ENCODE measurements around the gene CEP85L. TPM values are rescaled to one million over a fixed set of nuclear protein-coding genes. Genes with fewer than 3 reads are reported as not detected.
A peak's percentile ranks its signal among the peaks of the same experiment; 100 is the strongest.

CEP85L gene
- total and polyA plus RNA-seq, 3 experiments from 2014 or later: 28.4 to 32.1 (median 29.1) TPM

- peaks cover 38% of the 10 kb centered on the region for H3K4me1 ChIP-seq (ENCODE audit: insufficient read depth, low read length)
- no peak overlapping the region for H3K27ac ChIP-seq (ENCODE audit: low read depth, low read length)
- no peaks in the 10 kb centered on the region for H3K27me3 ChIP-seq (ENCODE audit: insufficient read depth, low read length, poor library complexity, severe bottlenecking)
- CTCF ChIA-PET: interaction anchor here (0.7 kb wide), 1 partner anchor 430 kb away, joined by 3 read pairs; no protein-coding TSS in a partner anchor
- Mint-ChIP-seq H3K4me3 (peak overlapping the region in 6 of 7 donors; percentile 27 to 74 (median 54)), H3K27ac (peak overlapping the region; percentile 4 to 92 (median 67)), H3K9me3 (no peaks in the 10 kb centered on the region), H3K4me1 (peaks cover 55 to 87% (median 79%) of the 10 kb centered on the region in 3 donors), H3K27me3 (no peaks in the 10 kb centered on the region), H3K36me3 (peaks cover 0 to 9% (median 5%) of the 10 kb centered on the region in 3 donors)
- H3K4me3 ChIP-seq (ENCODE audit: low read length): no peak overlapping the region
- peak in 2 of 5 donors; percentile 18 to 49 for DNase-seq
- no peaks in the 10 kb centered on the region for H3K9me3 ChIP-seq (ENCODE audit: low read length)
- H3K36me3 ChIP-seq (ENCODE audit: insufficient read depth, low read length): no peaks in the 10 kb centered on the region
- POLR2A ChIA-PET: interaction anchor here (1.0 kb wide), 1 partner anchor 28 kb away, joined by 3 read pairs; no protein-coding TSS in a partner anchor
Observed at GRCh38 chr6:118680452-118681095, 29.2 kb upstream of the CEP85L start.

GRCh38 chr6:118679327-118679901 lies 28.0 kb upstream of the CEP85L start:
- Mint-ChIP-seq H3K9me3 (no peaks in the 10 kb centered on the region), H3K27me3 (no peaks in the 10 kb centered on the region), H3K4me3 (peak overlapping the region in 2 of 7 donors; percentile 39 to 65), H3K36me3 (peaks cover 0 to 9% (median 8%) of the 10 kb centered on the region in 3 donors), H3K27ac (peak overlapping the region in 5 of 8 donors; percentile 22 to 81 (median 53)), H3K4me1 (peaks cover 48 to 86% (median 75%) of the 10 kb centered on the region in 3 donors)
- Histone ChIP-seq H3K4me1 (ENCODE audit: insufficient read depth, low read length) (peaks cover 37% of the 10 kb centered on the region), H3K36me3 (ENCODE audit: insufficient read depth, low read length) (no peaks in the 10 kb centered on the region), H3K4me3 (ENCODE audit: low read length) (no peak overlapping the region), H3K9me3 (ENCODE audit: low read length) (no peaks in the 10 kb centered on the region), H3K27ac (ENCODE audit: low read depth, low read length) (no peak overlapping the region), H3K27me3 (ENCODE audit: insufficient read depth, low read length, poor library complexity, severe bottlenecking) (no peaks in the 10 kb centered on the region)
- CTCF ChIA-PET: interaction anchor here (0.7 kb wide), 1 partner anchor 29 kb away, joined by 3 read pairs; no protein-coding TSS in a partner anchor
- no peak for DNase-seq
- POLR2A ChIA-PET: no interaction called here

GRCh38 chr6:118678866-118679265 lies 27.5 kb upstream of the CEP85L start:
- no peaks in the 10 kb centered on the region for H3K36me3 ChIP-seq (ENCODE audit: insufficient read depth, low read length)
- peaks cover 31% of the 10 kb centered on the region for H3K4me1 ChIP-seq (ENCODE audit: insufficient read depth, low read length)
- ChIA-PET CTCF (interaction anchor here (2.3 kb wide), 1 partner anchor 47 kb away, joined by 6 read pairs; no protein-coding TSS in a partner anchor), POLR2A (no interaction called here)
- H3K4me3 Mint-ChIP-seq: no peak overlapping the region
- H3K27ac Mint-ChIP-seq: peak overlapping the region in 2 of 8 donors; percentile 53 to 57
- H3K36me3 Mint-ChIP-seq: peaks cover 1 to 10% (median 9%) of the 10 kb centered on the region in 3 donors
- H3K4me1 Mint-ChIP-seq: peaks cover 44 to 83% (median 72%) of the 10 kb centered on the region in 3 donors
- H3K27me3 Mint-ChIP-seq: no peaks in the 10 kb centered on the region
- H3K27me3 ChIP-seq (ENCODE audit: insufficient read depth, low read length, poor library complexity, severe bottlenecking): no peaks in the 10 kb centered on the region
- no peak overlapping the region for H3K27ac ChIP-seq (ENCODE audit: low read depth, low read length)
- no peak for DNase-seq
- H3K4me3 ChIP-seq (ENCODE audit: low read length): no peak overlapping the region
- no peaks in the 10 kb centered on the region for H3K9me3 ChIP-seq (ENCODE audit: low read length)
- no peaks in the 10 kb centered on the region for H3K9me3 Mint-ChIP-seq

DNA sequence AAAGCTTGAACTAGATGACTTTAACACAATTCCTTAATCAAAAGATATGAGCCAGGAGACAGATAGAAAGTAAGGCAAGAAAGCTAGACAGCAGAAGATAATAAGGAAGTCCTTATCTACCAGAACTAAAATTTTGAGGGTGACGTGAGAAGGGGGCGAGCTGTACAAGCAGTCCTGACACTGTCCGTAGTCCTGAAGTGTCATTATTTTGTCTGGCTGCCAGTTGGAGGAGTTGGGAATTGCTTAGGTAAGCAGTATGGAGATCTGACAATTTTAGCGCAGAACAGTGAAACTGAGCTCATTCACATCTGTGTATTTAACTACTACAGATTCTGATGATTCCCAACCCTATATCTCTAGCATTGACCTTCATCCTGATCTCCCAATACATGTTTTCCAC lies 25.8 kb upstream of the CEP85L start:
- H3K36me3 Mint-ChIP-seq: peaks cover 5 to 11% (median 11%) of the 10 kb centered on the region in 3 donors
- H3K27ac Mint-ChIP-seq: peak overlapping the region in 2 of 8 donors; percentile 26 to 28
- no peaks in the 10 kb centered on the region for H3K27me3 Mint-ChIP-seq
- H3K4me1 ChIP-seq (ENCODE audit: insufficient read depth, low read length): peaks cover 24% of the 10 kb centered on the region
- no peaks in the 10 kb centered on the region for H3K36me3 ChIP-seq (ENCODE audit: insufficient read depth, low read length)
- no peaks in the 10 kb centered on the region for H3K27me3 ChIP-seq (ENCODE audit: insufficient read depth, low read length, poor library complexity, severe bottlenecking)
- H3K4me3 ChIP-seq (ENCODE audit: low read length): no peak overlapping the region
- no peak for DNase-seq
- ChIA-PET POLR2A (interaction anchor here (0.5 kb wide), 1 partner anchor 164 kb away, joined by 3 read pairs; no protein-coding TSS in a partner anchor), CTCF (interaction anchor here (0.8 to 2.3 kb wide), 3 partner anchors 49 to 123 kb away, joined by 3 to 6 read pairs (median 3); no protein-coding TSS in a partner anchor)
- H3K4me1 Mint-ChIP-seq: peaks cover 43 to 83% (median 72%) of the 10 kb centered on the region in 3 donors
- H3K27ac ChIP-seq (ENCODE audit: low read depth, low read length): no peak overlapping the region
- H3K4me3 Mint-ChIP-seq: no peak overlapping the region
- no peaks in the 10 kb centered on the region for H3K9me3 ChIP-seq (ENCODE audit: low read length)
- no peaks in the 10 kb centered on the region for H3K9me3 Mint-ChIP-seq

- H3K27me3 ChIP-seq (ENCODE audit: insufficient read depth, low read length, poor library complexity, severe bottlenecking): no peaks in the 10 kb centered on the region
- H3K9me3 ChIP-seq (ENCODE audit: low read length): no peaks in the 10 kb centered on the region
- peaks cover 18% of the 10 kb centered on the region for H3K4me1 ChIP-seq (ENCODE audit: insufficient read depth, low read length)
- POLR2A ChIA-PET: no interaction called here
- Mint-ChIP-seq H3K27me3 (no peaks in the 10 kb centered on the region), H3K4me1 (peaks cover 40 to 85% (median 65%) of the 10 kb centered on the region in 3 donors), H3K9me3 (no peaks in the 10 kb centered on the region), H3K27ac (no peak overlapping the region), H3K36me3 (peaks cover 5 to 12% (median 9%) of the 10 kb centered on the region in 3 donors), H3K4me3 (no peak overlapping the region)
- H3K27ac ChIP-seq (ENCODE audit: low read depth, low read length): no peak overlapping the region
- no peak overlapping the region for H3K4me3 ChIP-seq (ENCODE audit: low read length)
- CTCF ChIA-PET: no interaction called here
- no peak for DNase-seq
- no peaks in the 10 kb centered on the region for H3K36me3 ChIP-seq (ENCODE audit: insufficient read depth, low read length)
Observed at GRCh38 chr6:118675225-118675624, 23.8 kb upstream of the CEP85L start.

GRCh38 chr6:118674772-118675171 lies 23.4 kb upstream of the CEP85L start:
- H3K27me3 Mint-ChIP-seq: no peaks in the 10 kb centered on the region
- H3K27ac ChIP-seq (ENCODE audit: low read depth, low read length): no peak overlapping the region
- no peaks in the 10 kb centered on the region for H3K9me3 ChIP-seq (ENCODE audit: low read length)
- no peak overlapping the region for H3K4me3 ChIP-seq (ENCODE audit: low read length)
- H3K4me1 ChIP-seq (ENCODE audit: insufficient read depth, low read length): peaks cover 19% of the 10 kb centered on the region
- H3K27me3 ChIP-seq (ENCODE audit: insufficient read depth, low read length, poor library complexity, severe bottlenecking): no peaks in the 10 kb centered on the region
- ChIA-PET CTCF (no interaction called here), POLR2A (no interaction called here)
- H3K9me3 Mint-ChIP-seq: no peaks in the 10 kb centered on the region
- H3K36me3 Mint-ChIP-seq: peaks cover 5 to 14% (median 9%) of the 10 kb centered on the region in 3 donors
- no peak overlapping the region for H3K27ac Mint-ChIP-seq
- H3K36me3 ChIP-seq (ENCODE audit: insufficient read depth, low read length): no peaks in the 10 kb centered on the region
- peaks cover 43 to 86% (median 67%) of the 10 kb centered on the region in 3 donors for H3K4me1 Mint-ChIP-seq
- no peak for DNase-seq
- H3K4me3 Mint-ChIP-seq: no peak overlapping the region

DNA sequence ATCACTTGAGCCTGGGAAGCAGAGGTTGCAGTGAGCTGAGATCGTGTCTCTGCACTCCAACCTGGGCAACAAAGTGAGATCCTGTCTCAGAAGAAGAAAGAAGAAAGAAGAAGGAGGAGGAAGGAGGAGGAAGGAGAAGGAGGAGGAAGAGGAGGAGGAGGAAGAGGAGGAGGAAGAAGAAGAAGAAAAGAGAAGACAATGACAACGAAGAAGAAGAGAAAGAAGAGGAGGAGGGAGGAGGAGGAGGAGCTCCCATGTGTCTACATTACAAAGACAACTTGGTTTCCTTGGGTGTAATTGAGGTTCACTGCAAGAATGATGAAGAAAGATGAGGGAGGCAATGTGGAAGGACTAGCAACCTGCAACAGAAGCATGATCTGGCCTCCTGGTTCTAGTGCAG lies 21.3 kb upstream of the CEP85L start:
- H3K4me1 Mint-ChIP-seq: peaks cover 50 to 87% (median 69%) of the 10 kb centered on the region in 3 donors
- CTCF ChIA-PET: interaction anchor here (1.0 to 1.2 kb wide), 2 partner anchors 15 to 438 kb away, joined by 3 read pairs; no protein-coding TSS in a partner anchor

DNA sequence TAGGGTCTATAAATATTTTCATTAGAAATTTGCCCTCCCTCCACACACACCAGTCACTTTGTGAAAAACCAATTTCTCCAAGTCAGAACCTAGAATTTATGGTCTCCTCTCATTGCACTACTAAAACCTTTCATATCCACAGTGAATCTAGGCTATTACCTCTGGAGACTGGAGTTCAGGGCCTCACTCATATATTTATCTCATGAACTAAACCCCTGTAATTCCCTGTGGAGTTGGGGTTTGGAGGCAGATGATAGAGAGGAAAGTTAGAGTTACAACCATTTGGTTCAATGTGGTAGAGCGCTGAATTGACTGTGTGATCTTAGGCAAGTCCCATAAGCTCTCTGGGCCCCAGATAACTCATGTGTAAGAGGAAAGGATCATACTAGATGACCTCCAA lies 18.2 kb upstream of the CEP85L start:
- H3K27ac Mint-ChIP-seq: peak overlapping the region in 4 of 8 donors; percentile 0 to 71 (median 40)
- Histone ChIP-seq H3K4me3 (ENCODE audit: low read length) (no peak overlapping the region), H3K9me3 (ENCODE audit: low read length) (no peaks in the 10 kb centered on the region), H3K27ac (ENCODE audit: low read depth, low read length) (no peak overlapping the region), H3K27me3 (ENCODE audit: insufficient read depth, low read length, poor library complexity, severe bottlenecking) (no peaks in the 10 kb centered on the region), H3K4me1 (ENCODE audit: insufficient read depth, low read length) (peaks cover 52% of the 10 kb centered on the region), H3K36me3 (ENCODE audit: insufficient read depth, low read length) (no peaks in the 10 kb centered on the region)
- H3K36me3 Mint-ChIP-seq: peaks cover 2 to 6% (median 5%) of the 10 kb centered on the region in 3 donors
- H3K4me1 Mint-ChIP-seq: peaks cover 65 to 89% (median 76%) of the 10 kb centered on the region in 3 donors
- no peaks in the 10 kb centered on the region for H3K27me3 Mint-ChIP-seq
- no peak for DNase-seq
- no peaks in the 10 kb centered on the region for H3K9me3 Mint-ChIP-seq
- POLR2A ChIA-PET: no interaction called here
- no peak overlapping the region for H3K4me3 Mint-ChIP-seq
- CTCF ChIA-PET: no interaction called here

More for the DNA sequence above, 21.3 kb upstream of the CEP85L start:
- Histone ChIP-seq H3K4me3 (ENCODE audit: low read length) (no peak overlapping the region), H3K36me3 (ENCODE audit: insufficient read depth, low read length) (no peaks in the 10 kb centered on the region), H3K27ac (ENCODE audit: low read depth, low read length) (no peak overlapping the region), H3K9me3 (ENCODE audit: low read length) (no peaks in the 10 kb centered on the region), H3K4me1 (ENCODE audit: insufficient read depth, low read length) (peaks cover 35% of the 10 kb centered on the region), H3K27me3 (ENCODE audit: insufficient read depth, low read length, poor library complexity, severe bottlenecking) (no peaks in the 10 kb centered on the region)
- no peaks in the 10 kb centered on the region for H3K27me3 Mint-ChIP-seq
- H3K36me3 Mint-ChIP-seq: peaks cover 5 to 11% (median 5%) of the 10 kb centered on the region in 3 donors
- POLR2A ChIA-PET: no interaction called here
- H3K9me3 Mint-ChIP-seq: no peaks in the 10 kb centered on the region
- no peak overlapping the region for H3K4me3 Mint-ChIP-seq
- DNase-seq: no peak
- peak overlapping the region in 2 of 8 donors; percentile 5 to 86 for H3K27ac Mint-ChIP-seq

Data from CD8-positive, alpha-beta memory T cell (primary cell).